ENCODE results near the gene LYST.

- TF ChIP-seq, protein P1, sequence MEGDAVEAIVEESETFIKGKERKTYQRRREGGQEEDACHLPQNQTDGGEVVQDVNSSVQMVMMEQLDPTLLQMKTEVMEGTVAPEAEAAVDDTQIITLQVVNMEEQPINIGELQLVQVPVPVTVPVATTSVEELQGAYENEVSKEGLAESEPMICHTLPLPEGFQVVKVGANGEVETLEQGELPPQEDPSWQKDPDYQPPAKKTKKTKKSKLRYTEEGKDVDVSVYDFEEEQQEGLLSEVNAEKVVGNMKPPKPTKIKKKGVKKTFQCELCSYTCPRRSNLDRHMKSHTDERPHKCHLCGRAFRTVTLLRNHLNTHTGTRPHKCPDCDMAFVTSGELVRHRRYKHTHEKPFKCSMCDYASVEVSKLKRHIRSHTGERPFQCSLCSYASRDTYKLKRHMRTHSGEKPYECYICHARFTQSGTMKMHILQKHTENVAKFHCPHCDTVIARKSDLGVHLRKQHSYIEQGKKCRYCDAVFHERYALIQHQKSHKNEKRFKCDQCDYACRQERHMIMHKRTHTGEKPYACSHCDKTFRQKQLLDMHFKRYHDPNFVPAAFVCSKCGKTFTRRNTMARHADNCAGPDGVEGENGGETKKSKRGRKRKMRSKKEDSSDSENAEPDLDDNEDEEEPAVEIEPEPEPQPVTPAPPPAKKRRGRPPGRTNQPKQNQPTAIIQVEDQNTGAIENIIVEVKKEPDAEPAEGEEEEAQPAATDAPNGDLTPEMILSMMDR (IDR thresholded peaks at IDR 0.05): no peak
- no peak for TF ChIP-seq POLR2A (IDR thresholded peaks at IDR 0.05)
Measured at GRCh38 chr1:235767795-235768194, 98.9 kb downstream of the LYST start.
